GM18861 (cell line): ENCODE measurements around the gene MT3.
"Not testable (repeated sequence)": the region's sequence is repeated elsewhere in the genome, so short reads cannot be mapped to it uniquely, and the experiment has no call there.

Source experiments
- ATAC-seq: cut with Tn5 transposase; IDR thresholded peaks from one replicate; pipeline ENCODE4 v1.9.1; 2021; ENCODE audit not compliant: unreplicated experiment

The MT3 gene

DNA sequence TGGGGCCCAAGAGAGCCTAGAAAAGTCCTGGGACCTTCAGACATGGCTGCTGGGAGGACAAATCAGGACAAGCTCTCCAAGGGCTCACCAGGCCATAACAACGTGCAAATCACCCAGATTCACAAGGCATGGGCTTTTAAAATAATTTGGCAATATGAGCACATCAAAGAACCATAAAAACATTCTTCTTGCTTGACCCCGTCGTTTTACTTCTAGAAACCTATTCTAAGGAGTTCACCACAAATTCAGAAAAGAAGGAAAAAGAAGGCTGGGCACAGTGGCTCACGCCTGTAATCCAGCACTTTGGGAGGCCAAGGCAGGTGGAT is 12.1 kb upstream of the MT3 start:
- ATAC-seq = no peak

DNA sequence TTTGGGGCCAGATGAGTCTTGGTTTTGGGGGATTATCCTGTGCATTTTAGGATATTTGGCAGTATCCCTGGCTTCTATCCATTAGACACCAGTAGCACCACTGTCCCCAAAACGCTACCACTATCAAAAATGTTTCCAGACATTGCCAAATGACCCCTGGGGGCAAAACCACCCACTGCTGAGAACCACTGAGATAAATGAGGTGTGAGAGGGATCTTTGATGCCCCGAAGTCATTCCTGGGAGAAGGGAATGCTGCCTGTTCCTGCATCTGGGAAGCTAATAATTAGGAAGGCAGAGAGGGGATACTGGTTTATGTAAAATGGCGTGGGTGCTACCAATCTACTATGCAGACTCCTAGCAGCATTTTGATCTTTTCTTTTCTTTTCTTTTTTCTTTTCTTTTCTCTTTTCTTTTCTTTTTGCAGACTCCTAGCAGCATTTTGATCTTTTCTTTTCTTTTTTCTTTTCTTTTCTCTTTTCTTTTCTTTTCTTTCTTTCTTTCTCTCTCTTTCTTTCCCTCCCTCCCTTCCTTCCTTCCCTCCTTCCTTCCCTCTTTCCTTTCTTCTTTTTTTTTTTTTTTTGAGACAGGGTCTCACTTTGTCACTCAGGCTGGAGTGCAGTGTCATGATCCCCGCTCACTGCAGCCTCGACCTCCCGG is 8.8 kb upstream of the MT3 start:
- no peak for ATAC-seq

DNA sequence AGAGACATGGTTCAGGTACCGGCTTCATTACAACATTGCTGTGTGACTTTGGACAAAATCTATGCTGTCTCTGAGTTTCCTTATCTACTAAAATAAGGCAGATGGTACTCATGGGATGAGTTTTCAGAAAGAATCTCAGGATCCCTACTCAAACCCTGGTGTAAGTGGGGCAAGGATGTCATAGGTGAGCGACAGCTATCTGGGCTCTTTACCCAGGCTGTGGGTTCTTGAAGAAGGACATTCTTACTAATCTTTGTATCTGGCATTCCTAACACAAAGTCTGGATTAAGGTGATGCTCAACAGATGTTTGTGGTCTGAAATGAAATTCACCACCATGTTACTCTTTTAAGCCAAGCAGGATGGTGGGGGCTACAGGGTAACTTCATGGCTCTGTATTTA is 6.4 kb upstream of the MT3 start:
- ATAC-seq = not testable (repeated sequence)

DNA sequence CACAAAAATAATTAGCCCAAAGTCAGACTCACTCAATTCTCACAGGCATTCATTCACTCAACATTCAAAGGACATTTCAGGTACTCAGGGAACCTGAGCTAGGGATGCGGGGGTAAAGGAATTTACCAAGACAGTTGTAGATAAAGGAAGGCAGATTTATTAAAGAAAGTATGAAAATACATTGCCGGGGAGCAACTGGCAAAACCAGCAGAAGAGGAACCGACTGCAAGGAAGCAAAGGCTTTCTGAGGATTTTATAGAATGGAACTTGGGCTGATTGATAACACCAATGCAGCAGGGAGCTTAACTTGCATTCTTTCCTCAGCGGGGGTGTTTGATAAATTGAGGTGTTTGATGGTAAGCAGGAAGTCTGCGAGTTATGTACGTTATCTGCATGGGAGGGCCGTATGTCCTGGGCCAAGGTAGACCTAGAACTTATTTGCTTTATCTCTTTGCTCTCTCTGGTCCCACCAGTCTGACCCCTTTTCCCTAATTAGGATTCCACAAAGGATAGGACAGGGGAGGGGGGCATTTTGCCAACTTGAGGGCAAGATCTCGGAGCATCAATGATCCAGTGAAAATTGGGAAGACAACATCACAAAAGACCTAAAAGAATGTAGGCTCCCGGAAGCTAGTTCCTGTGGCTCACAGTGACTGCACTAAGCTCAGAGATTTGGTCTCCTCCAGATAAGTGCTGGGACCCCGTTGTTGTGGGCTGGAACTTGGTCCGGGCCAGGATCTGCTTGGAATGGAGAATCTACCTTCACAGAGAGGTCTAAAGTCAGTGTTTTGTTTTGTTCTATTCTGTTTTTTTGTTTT is 5.8 kb upstream of the MT3 start:
- no peak for ATAC-seq

DNA sequence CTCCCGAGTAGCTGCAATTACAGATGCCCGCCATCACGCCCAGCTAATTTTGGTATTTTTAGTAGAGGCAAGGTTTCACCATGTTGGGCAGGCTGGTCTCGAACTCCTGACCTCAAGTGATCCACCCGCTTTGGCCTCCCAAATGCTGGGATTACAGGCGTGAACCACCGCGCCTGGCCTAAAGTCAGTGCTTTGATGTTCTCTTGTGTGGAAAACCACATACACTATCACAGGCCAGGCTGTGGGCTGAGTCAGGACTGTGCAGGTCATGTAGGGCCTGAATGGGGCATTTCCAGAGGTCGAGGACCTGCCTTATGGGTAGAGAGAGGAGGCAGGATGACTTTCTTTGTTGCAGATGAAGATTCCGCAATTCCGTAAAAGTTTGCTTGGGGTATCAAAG is 5.1 kb upstream of the MT3 start:
- ATAC-seq = no peak

DNA sequence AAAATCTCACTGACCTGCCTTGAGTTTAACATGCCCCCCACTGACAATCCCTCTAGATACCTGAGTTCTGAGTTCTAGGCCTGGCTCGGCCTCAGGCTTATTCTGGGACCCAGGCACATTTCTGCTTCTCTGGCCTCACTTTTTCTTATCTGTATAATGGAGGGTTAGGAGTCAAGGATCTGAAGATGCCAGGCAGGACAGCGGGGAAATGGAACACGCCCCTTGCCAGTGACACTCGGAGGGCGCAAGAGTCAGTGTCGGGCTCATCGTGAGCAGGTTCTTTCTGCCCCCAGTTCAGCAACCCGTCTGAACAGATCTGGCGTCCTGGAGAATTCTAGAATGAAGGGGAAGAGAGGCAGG is 567 bp upstream of the MT3 start:
- no peak for ATAC-seq

DNA sequence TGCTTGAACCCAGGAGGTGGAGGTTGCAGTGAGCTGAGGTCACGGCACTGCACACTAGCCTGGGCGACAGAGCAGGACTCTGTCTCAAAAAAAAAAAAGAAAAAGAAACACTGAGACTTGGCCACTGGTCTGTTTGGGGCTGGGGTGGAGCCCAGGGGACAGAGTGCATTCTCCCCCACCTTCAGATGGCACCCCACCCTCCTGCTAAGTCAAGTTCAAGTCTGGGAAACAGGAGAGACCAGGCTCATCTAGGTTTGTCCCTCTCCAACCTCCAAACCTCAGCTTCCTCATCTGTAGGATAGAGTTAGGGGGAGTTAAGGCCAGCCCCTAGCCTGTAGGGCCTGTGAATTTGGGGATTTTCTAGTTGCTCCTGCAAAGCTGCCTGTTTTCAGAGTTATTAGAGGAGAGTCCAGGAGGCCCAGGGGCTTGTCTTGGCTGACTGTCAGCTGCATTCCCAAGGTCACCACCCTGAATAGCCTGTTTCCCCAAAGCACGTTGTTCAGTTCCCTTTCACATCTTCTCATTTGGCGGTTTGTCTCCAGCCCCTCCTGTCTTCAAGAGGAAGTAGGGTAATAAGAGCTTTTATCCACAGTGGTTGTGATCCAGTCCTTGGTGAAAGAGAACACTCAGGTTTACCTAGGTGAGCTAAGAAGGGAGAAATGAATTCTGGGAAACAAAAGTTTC is 2.2 kb downstream of the MT3 start:
- no peak for ATAC-seq

DNA sequence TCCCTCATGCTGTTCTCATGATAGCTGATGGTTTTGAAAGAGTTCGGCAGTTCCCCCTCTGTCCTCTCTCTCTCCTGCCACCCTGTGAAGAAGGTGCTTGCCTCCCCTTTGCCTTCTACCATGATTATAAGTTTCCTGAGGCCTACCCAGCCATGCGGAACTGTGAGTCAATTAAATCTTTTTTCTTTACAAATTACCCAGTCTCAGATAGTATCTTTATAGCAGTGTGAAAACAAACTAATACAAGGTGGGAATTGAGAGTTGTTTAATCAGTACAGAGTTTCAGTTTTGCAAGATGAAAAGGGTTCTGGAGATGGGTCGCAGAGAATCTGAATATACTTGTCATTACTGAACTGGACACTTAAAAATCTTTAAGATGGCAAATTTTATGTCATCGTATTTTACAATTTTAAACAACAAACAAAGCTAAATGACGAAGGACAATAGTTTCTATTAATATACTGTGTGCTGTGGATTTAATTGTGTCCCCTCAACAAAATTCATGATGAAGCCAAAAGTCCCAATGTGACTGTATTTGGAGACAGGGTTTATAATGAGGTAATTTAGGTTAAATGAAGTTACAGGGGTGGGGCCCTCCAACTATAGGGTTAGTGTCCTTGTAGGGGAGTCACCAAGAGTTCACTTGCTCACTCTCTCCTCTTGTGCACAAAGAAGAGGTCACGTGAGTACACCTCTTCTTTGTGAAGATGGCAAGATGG is 4.4 kb downstream of the MT3 start:
- no peak for ATAC-seq

DNA sequence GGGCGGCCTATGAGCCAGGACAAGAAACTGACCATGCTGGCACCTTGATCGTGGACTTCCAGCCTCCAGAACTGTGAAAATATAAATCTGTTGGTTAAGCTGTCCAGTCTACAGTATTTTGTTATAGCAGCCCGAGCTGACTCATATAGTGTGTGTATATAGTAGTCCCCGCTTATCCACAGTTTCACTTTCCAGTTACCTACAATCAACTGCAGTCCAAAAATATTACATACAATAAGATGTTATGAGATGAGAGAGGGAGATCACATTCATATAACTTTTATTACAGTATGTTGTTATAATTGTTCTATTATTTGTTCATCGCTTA is 4.9 kb downstream of the MT3 start:
- ATAC-seq = no peak

DNA sequence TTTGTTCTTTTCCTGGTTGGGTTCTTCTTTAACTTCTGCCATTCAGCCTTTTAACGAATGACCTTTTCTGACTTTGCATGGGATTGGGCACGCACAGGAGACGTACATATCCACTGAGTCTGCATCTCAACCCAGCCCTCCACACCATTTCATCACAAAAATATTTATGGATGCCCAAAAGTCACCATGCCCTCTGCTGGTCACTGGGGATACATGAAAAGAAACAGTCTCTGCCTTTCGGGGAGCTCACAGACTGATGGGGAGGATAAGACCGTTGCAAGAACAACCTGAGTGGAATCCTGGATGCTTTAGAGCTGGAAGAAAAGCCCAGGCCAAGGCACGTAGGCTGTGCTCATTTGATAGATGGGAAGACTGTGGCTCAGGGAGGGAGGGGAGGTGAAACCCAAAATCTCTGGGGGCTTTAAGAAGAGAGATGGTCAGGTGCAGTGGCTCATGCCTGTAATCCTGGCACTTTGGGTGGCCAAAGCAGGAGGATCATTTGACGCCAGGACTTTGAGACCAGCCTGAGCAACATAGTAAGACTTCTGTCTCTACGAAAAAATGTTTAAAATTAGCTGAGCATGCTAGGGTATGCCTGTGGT is 11.2 kb downstream of the MT3 start:
- no peak for ATAC-seq

DNA sequence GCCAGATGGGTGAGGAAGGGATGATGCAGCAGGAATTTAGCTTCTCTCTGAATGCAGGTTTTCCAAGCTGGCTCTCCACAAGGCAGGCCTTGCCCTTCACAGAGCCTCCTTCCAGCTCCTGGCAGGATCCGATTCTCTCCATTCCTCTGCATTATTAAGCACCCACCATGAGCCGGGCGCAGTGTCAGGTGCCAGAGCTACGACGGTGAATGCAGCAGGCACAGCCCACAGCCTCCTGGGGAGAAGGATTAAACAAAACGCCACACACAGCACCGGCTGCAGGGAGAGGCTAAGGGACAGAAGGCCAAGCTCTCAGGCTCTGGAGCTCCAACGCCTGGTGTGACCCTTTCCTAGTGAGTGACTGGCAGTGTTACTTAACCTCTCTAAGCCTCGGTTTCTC is 12.0 kb downstream of the MT3 start:
- no peak for ATAC-seq

DNA sequence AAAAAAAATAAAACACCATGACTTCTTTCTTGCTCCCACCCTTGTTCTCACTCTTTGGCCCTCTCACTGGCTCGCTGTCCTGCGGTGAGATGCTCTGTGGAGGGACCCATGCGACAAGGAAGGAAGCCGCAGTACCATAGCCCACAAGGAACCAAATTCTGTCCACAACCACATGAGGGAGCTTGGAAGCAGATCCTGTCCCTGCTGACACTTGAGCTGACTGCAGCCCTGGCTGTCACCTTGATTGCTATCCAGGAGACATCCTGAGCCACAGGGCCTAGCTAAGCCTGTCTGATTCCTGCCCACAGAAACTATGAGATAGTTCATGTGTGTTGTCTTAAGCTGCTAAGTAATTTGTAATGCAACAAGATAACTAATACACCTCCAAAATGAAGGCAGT is 14.3 kb downstream of the MT3 start:
- ATAC-seq = no peak

DNA sequence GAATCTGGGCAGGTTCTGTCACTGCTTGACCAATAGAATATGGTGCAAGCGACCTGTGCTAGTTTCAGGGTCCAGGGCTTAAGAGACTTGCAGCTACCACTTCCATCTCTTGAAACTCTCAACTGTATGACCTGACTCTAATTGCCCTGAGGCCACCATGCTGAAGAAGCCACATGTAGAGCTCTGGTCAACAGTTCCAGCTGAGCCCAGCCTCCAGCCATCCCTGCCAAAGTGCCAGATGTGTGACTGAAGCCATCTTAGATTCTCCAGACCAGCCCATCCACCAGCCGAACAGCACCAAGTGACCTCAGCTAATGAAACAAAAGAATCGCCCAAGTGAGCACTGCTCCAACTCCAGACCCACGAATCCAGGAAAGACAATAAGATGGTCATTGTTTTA is 15.6 kb downstream of the MT3 start:
- no peak for ATAC-seq

DNA sequence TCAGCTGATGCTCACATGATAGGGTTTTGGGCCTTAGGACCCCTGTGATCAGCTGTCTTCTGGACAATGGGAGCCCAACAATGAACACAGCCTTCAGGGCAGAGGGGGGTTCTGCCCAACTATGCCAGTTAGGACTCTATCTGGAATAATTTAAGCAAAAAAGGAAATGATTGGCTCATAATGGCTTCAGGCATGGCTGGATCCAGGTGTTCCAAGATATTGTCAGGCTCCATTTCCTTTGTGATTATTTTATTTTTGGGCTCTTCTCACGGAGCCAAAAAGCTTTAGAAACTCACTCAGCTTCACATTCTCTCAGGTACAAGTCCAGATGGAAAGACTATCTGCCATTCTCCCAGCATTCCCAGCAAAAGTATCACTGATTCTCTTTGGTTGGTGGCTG is 16.1 kb downstream of the MT3 start:
- no peak for ATAC-seq

DNA sequence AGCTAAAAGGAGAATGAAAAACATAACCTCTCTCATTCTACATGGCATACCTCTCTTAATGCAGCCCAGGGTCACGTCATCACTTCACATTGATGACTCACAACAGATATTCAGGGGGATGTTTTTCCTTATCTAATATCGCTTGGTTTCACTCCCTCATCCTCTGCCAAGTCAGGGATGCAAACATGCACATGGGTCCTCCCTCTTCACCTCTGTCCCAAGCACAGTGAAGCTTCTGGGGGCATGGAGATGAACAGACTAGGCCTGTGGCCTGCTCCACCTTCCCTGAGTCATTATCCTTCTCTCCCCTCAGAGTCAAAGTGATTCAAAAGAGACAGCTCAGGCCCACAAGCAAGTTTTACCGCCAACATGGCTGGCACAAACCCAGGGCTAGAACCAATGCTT is 16.7 kb downstream of the MT3 start:
- ATAC-seq = no peak

DNA sequence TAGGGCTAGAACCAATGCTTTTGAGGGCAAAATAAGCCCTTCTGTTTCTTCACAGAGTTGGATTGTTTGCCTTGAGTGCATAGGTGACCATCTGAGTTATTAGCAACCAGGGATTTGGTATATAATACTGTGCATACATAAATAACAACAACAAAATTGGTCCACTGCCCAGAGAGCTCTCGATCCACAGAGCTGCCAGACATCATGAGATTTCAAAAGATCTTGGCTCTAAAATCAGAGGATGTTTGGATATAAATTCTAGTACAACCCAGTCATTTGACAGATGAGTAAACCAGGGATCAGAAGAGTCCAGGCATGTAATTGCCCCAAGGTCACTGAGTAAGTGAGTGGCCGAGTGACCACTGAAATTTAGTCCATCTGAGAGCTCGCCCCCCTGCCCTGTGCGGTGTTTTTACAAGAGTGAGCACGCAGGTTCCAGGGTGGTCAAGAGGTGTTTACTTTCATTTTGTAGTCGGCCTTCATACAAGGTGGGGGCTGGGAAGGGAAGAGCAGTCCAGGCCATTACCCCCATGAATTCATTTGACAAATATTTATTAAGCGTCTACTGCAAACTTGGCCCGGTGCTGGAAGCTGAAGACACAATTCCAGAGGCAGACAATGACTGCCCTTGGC is 17.3 kb downstream of the MT3 start:
- ATAC-seq = no peak

DNA sequence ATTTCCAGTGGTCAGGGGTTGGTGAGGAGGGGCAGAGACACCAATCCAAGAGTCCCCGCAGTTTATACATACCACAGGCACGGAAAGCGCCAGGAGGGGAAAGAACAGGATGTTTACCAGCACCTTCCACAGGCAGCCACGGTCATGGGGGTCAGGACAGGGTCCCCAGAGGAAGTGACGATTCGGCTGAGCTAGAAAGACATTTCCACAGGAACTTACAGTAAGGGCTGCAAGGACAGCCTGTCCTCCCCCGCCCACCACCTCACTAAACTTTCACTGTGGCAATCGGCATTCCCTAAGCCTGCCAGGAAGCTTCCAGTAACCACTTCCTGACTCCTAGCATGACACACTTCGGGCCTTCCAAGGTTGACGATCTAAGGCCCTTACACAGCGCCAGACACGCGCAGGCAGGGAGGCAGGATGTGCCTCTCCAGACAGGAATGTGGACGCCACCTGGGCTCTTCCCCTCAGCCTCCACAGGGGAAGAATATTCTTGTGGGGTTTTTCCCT is 17.8 kb downstream of the MT3 start:
- no peak for ATAC-seq

DNA sequence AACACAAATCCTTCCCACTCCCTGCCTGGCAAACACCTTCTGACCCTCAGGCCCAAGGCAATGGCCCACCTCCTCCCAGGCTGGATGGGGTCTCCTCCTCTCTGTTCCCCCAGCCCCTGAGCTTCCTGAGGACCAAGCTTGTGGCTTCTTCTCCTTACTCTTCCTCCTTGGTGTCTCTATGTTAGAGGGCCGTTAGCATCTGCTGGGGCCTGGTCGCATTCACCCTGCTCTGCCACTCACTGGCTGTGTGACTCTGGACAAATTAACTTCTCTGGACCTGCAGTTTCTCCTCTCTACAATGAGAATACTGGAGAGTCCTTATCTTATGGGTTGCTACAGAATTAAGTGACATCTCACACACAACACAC is 18.3 kb downstream of the MT3 start:
- ATAC-seq = no peak

DNA sequence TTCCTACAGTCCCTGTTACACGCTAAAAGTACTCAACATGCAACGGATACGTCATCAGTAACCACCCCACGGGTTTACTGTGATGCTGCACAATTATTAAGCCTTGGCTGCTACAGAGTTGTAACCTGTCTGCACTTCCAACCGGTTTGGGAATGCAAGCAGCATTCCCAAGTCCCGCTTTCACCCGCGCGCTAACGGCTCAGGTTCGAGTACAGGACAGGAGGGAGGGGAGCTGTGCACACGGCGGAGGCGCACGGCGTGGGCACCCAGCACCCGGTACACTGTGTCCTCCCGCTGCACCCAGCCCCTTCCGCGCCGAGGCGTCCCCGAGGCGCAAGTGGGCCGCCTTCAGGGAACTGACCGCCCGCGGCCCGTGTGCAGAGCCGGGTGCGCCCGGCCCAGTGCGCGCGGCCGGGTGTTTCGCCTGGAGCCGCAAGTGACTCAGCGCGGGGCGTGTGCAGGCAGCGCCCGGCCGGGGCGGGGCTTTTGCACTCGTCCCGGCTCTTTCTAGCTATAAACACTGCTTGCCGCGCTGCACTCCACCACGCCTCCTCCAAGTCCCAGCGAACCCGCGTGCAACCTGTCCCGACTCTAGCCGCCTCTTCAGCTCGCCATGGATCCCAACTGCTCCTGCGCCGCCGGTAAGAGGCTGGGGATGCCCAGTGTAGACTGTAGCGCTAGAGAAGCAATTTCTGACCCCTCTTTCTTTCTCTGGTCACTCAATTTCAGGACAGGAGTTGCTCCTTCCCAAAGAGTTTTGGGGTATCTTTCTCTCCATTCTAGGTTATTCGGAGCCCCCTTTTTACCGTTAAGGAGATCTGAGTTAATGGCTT is 18.9 kb downstream of the MT3 start, which contains the start of gene MT2A:
Gene MT2A (plus strand): TSS at position 542 of the 833 bp plus-strand sequence. CDS start 72 bp downstream, at position 614.
- ATAC-seq = peak; percentile 76
